H9 (cell line): ENCODE data around the gene TBC1D22A. TPM values are rescaled to one million over a fixed set of nuclear protein-coding genes. Genes with fewer than 3 reads are reported as not detected.

Source experiments
- DNase-seq: peaks from one replicate; pipeline ENCODE4 v3.0.0-alpha.2; 2017
- H2AFZ ChIP-seq: one replicate; pipeline ENCODE4 v1.6.1; 2013; ENCODE audit warnings: mild to moderate bottlenecking, low read length, control low read depth, moderate library complexity
- H2AK5ac ChIP-seq: 2 replicates; pipeline ENCODE4 v1.6.1; 2013; ENCODE audit warnings: low read length, control low read depth, mixed read lengths; ENCODE audit not compliant: insufficient read length
- H2BK120ac ChIP-seq: one replicate; pipeline ENCODE4 v1.6.1; 2013; ENCODE audit warnings: low read depth, mild to moderate bottlenecking, low read length, control low read depth, inconsistent platforms; ENCODE audit not compliant: poor library complexity, severe bottlenecking
- H2BK12ac ChIP-seq: 2 replicates; pipeline ENCODE4 v1.6.1; 2013; ENCODE audit warnings: low read length, control low read depth, mixed read lengths, low read depth; ENCODE audit not compliant: insufficient read length
- H2BK15ac ChIP-seq: 2 replicates; pipeline ENCODE4 v1.6.1; 2013; ENCODE audit warnings: low read depth, low read length, control low read depth
- H2BK20ac ChIP-seq: one replicate; pipeline ENCODE4 v1.6.1; 2013; ENCODE audit warnings: low read depth, mild to moderate bottlenecking, low read length, control low read depth, inconsistent platforms; ENCODE audit not compliant: poor library complexity, severe bottlenecking
- H2BK5ac ChIP-seq: 2 replicates; pipeline ENCODE4 v1.6.1; 2013; ENCODE audit warnings: low read length, control low read depth, mixed read lengths; ENCODE audit not compliant: insufficient read length
- H3K14ac ChIP-seq: 2 replicates; pipeline ENCODE4 v1.6.1; 2013; ENCODE audit warnings: low read length, control low read depth; ENCODE audit not compliant: insufficient read depth
- H3K18ac ChIP-seq: 2 replicates; pipeline ENCODE4 v1.6.1; 2013; ENCODE audit warnings: low read depth, mild to moderate bottlenecking, mixed read lengths, low read length, control low read depth; ENCODE audit not compliant: insufficient read length
- H3K23ac ChIP-seq: 2 replicates; pipeline ENCODE4 v1.6.1; 2013; ENCODE audit warnings: low read length, control low read depth, mixed read lengths, low read depth; ENCODE audit not compliant: insufficient read length
- H3K23me2 ChIP-seq: 2 replicates; pipeline ENCODE4 v1.6.1; 2013; ENCODE audit warnings: low read depth, mild to moderate bottlenecking, mixed read lengths, low read length, control low read depth; ENCODE audit not compliant: insufficient read length, poor library complexity, severe bottlenecking
- H3K27ac ChIP-seq: 2 replicates; pipeline ENCODE4 v1.5.1; 2013; ENCODE audit warnings: low read length, control low read depth, mixed read lengths, low read depth; ENCODE audit not compliant: insufficient read length
- H3K27me3 ChIP-seq: 2 replicates; pipeline ENCODE4 v1.6.1; 2013; ENCODE audit warnings: low read length, control low read depth, inconsistent platforms; ENCODE audit not compliant: insufficient read depth
- H3K4ac ChIP-seq: 2 replicates; pipeline ENCODE4 v1.6.1; 2013; ENCODE audit warnings: low read depth, mild to moderate bottlenecking, control low read depth, inconsistent platforms, low read length, moderate library complexity
- H3K4me1 ChIP-seq: 2 replicates; pipeline ENCODE4 v1.6.1; 2013; ENCODE audit warnings: low read length, control low read depth, inconsistent platforms; ENCODE audit not compliant: insufficient read depth
- H3K4me2 ChIP-seq: 2 replicates; pipeline ENCODE4 v1.6.1; 2013; ENCODE audit warnings: low read length, control low read depth, mixed read lengths; ENCODE audit not compliant: insufficient read length, insufficient read depth
- H3K56ac ChIP-seq: 2 replicates; pipeline ENCODE4 v1.6.1; 2013; ENCODE audit warnings: low read depth, mild to moderate bottlenecking, mixed read lengths, low read length, control low read depth; ENCODE audit not compliant: insufficient read length
- H3K79me1 ChIP-seq: 2 replicates; pipeline ENCODE4 v1.6.1; 2013; ENCODE audit warnings: low read depth, mild to moderate bottlenecking, moderate library complexity, low read length, control low read depth, inconsistent platforms; ENCODE audit not compliant: insufficient read depth, poor library complexity, severe bottlenecking
- H3K79me2 ChIP-seq: 2 replicates; pipeline ENCODE4 v1.6.1; 2013; ENCODE audit warnings: low read length, control low read depth, inconsistent platforms; ENCODE audit not compliant: insufficient read depth
- H3K9ac ChIP-seq: 2 replicates; pipeline ENCODE4 v1.6.1; 2013; ENCODE audit warnings: low read length, control low read depth, mixed read lengths; ENCODE audit not compliant: insufficient read length; ENCODE audit errors: extremely low read depth
- H3K9me3 ChIP-seq: one replicate; pipeline ENCODE4 v1.6.1; 2013; ENCODE audit warnings: low read depth, low read length, inconsistent platforms; ENCODE audit not compliant: control insufficient read depth
- H3T11ph ChIP-seq: one replicate; pipeline ENCODE4 v1.6.1; 2013; ENCODE audit warnings: mild to moderate bottlenecking, low read length, control low read depth, inconsistent platforms
- H4K20me1 ChIP-seq: one replicate; pipeline ENCODE4 v1.6.1; 2013; ENCODE audit not compliant: control insufficient read depth, insufficient read length, insufficient read depth
- H4K5ac ChIP-seq: 2 replicates; pipeline ENCODE4 v1.6.1; 2013; ENCODE audit warnings: low read depth, mild to moderate bottlenecking, mixed read lengths, low read length, control low read depth; ENCODE audit not compliant: insufficient read length
- H4K8ac ChIP-seq: replicated peaks from 2 replicates; pipeline ENCODE4 v1.6.1; 2013; ENCODE audit warnings: low read length, control low read depth, mixed read lengths, low read depth; ENCODE audit not compliant: insufficient read length
- H4K91ac ChIP-seq: 2 replicates; pipeline ENCODE4 v1.6.1; 2013; ENCODE audit warnings: low read depth, mild to moderate bottlenecking, moderate library complexity, mixed read lengths, low read length, control low read depth; ENCODE audit not compliant: insufficient read length
- H3K27ac Mint-ChIP-seq, 3 experiments: 2 replicates in 2 of 3; 3 replicates in 1 of 3; pipeline ENCODE4 v1.8.0; 2020 to 2021; ENCODE audit warnings: mixed read lengths in 3 of 3, mild to moderate bottlenecking in 1 of 3, moderate library complexity in 1 of 3
- H3K27me3 Mint-ChIP-seq: 2 replicates; pipeline ENCODE4 v1.8.0; 2021; ENCODE audit warnings: low read depth, mild to moderate bottlenecking, moderate library complexity, mixed read lengths
- H3K36me3 Mint-ChIP-seq, 3 experiments: 2 replicates in 2 of 3; 3 replicates in 1 of 3; pipeline ENCODE4 v1.8.0; 2020 to 2021; ENCODE audit warnings: low read depth in 3 of 3, mixed read lengths in 3 of 3; ENCODE audit not compliant: insufficient read depth in 1 of 3
- H3K4me1 Mint-ChIP-seq, 2 experiments: 2 replicates each; pipeline ENCODE4 v1.8.0; 2020; ENCODE audit warnings: mixed read lengths in 2 of 2
- H3K4me3 Mint-ChIP-seq, 2 experiments: 2 replicates in 1 of 2; 3 replicates in 1 of 2; pipeline ENCODE4 v1.8.0; 2020 to 2021; ENCODE audit warnings: mild to moderate bottlenecking in 2 of 2, mixed read lengths in 2 of 2, moderate library complexity in 1 of 2
- H3K9me3 Mint-ChIP-seq, 2 experiments: 2 replicates in 1 of 2; 3 replicates in 1 of 2; pipeline ENCODE4 v1.8.0; 2020; ENCODE audit warnings: mild to moderate bottlenecking in 2 of 2, mixed read lengths in 2 of 2, moderate library complexity in 1 of 2
- CTCF ChIP-seq: fragments of 200-600 bp; sonication (generic); conservative IDR thresholded peaks from 3 replicates; pipeline ENCODE4 v1.8.0; 2021; ENCODE audit warnings: antibody characterized with exemption, mild to moderate bottlenecking
- WGBS: extraction: QIAGEN DNeasy Blood & Tissue Kit; methylation state at CpG from one replicate; pipeline ENCODE4 v1.1.7; 2013; ENCODE audit warnings: missing lambda C conversion rate, low lambda C conversion rate, mixed read lengths; ENCODE audit not compliant: insufficient read length; ENCODE audit errors: extremely low coverage; 5-methylcytosine and 5-hydroxymethylcytosine counted together
- total RNA-seq: library from RNA; stranded (reverse); gene quantifications from 2 replicates; pipeline ENCODE4 v1.2.1, GENCODE V29; 2021

The TBC1D22A gene
- total RNA-seq, 1 experiment from 2014 or later, result 20.8 TPM

- Histone ChIP-seq H3K14ac (no peak overlapping the region), H2BK120ac (no peak overlapping the region)
- WGBS, result no CpG with 5 or more reads among the region's 3 CpGs
Observed at GRCh38 chr22:46925818-46926217, 163.4 kb downstream of the TBC1D22A start.

More at GRCh38 chr22:46925818-46926217, 163.4 kb downstream of the TBC1D22A start:
- Histone ChIP-seq H4K5ac (no peak overlapping the region), H3K27me3 (no peaks in the 10 kb centered on the region), H3K4me2 (no peak overlapping the region), H3K9ac (no peak overlapping the region), H3K79me1 (no peaks in the 10 kb centered on the region), H2AFZ (no peak overlapping the region), H4K20me1 (no peaks in the 10 kb centered on the region), H3K23ac (no peak overlapping the region), H3K79me2 (no peaks in the 10 kb centered on the region), H4K91ac (no peak overlapping the region), H3K27ac (no peak overlapping the region), H2BK5ac (no peak overlapping the region), H3K9me3 (no peaks in the 10 kb centered on the region), H4K8ac (no peak overlapping the region), H3K56ac (no peak overlapping the region), H2BK15ac (no peak overlapping the region), H2BK20ac (no peak overlapping the region), H3K18ac (no peak overlapping the region), H3K4me1 (no peaks in the 10 kb centered on the region), H2BK12ac (no peak overlapping the region), H2AK5ac (no peak overlapping the region), H3T11ph (no peak overlapping the region), H3K23me2 (no peaks in the 10 kb centered on the region), H3K4ac (no peak overlapping the region)
- Mint-ChIP-seq H3K9me3 (peaks cover 0 to 9% of the 10 kb centered on the region in 2 experiments; a peak in 3 of 5 replicates), H3K4me3 (no peak overlapping the region), H3K27me3 (no peaks in the 10 kb centered on the region), H3K36me3 (peaks cover 7 to 8% (median 8%) of the 10 kb centered on the region in 3 experiments; a peak in 4 of 7 replicates), H3K4me1 (peaks cover 5% of the 10 kb centered on the region in 2 experiments), H3K27ac (no peak overlapping the region; a peak in 1 of 7 replicates)
- no peak for TF ChIP-seq CTCF
- DNase-seq, result no peak
